ENCODE measurements around the gene COMMD4.
"Not testable (repeated sequence)": the region's sequence is repeated elsewhere in the genome, so short reads cannot be mapped to it uniquely, and the experiment has no call there.

Gene COMMD4

GRCh38 chr15:75347222-75348033 is 11.6 kb downstream of the COMMD4 start:
- H3K27ac ChIP-seq = peak overlapping the region; percentile 49
- no peak for TF ChIP-seq CTCF (conservative IDR thresholded peaks at IDR 0.05; ENCODE audit: low read depth)
- ChIA-PET POLR2A (ENCODE audit: low non-redundant PET) (interaction anchor here (0.6 kb wide), 1 partner anchor 1777 kb away, joined by 6 read pairs; no protein-coding TSS in a partner anchor), CTCF (no interaction called here)
- peak; percentile 41 for DNase-seq (ENCODE audit: low spot score)

- DNase-seq (ENCODE audit: low spot score) = no peak
- no peak for TF ChIP-seq CTCF (conservative IDR thresholded peaks at IDR 0.05; ENCODE audit: low read depth)
- H3K27ac ChIP-seq = peak overlapping the region; percentile 49
- CTCF ChIA-PET = interaction anchor here (1.7 kb wide), 1 partner anchor 20 kb away, joined by 5 read pairs; no protein-coding TSS in a partner anchor
- POLR2A ChIA-PET (ENCODE audit: low non-redundant PET) = interaction anchor here (0.6 to 1.6 kb wide), 2 partner anchors 13 to 1776 kb away, joined by 4 to 6 read pairs; partner anchors contain the start of gene COMMD4
These were observed 12.2 kb downstream of the COMMD4 start for GRCh38 chr15:75348034-75348561.

GRCh38 chr15:75348562-75349350 is 12.9 kb downstream of the COMMD4 start:
- TF ChIP-seq CTCF (conservative IDR thresholded peaks at IDR 0.05; ENCODE audit: low read depth) = no peak
- ChIA-PET POLR2A (ENCODE audit: low non-redundant PET) (interaction anchor here (1.6 kb wide), 1 partner anchor 13 kb away, joined by 4 read pairs; the partner anchor contains the start of gene COMMD4), CTCF (interaction anchor here (1.7 kb wide), 1 partner anchor 19 kb away, joined by 5 read pairs; no protein-coding TSS in a partner anchor)
- H3K27ac ChIP-seq = peak overlapping the region; percentile 49
- no peak for DNase-seq (ENCODE audit: low spot score)

GRCh38 chr15:75349351-75349669 is 13.4 kb downstream of the COMMD4 start:
- H3K27ac ChIP-seq; DNase-seq (ENCODE audit: low spot score): not testable (repeated sequence)
- CTCF ChIA-PET = interaction anchor here (1.7 kb wide), 1 partner anchor 18 kb away, joined by 5 read pairs; no protein-coding TSS in a partner anchor
- POLR2A ChIA-PET (ENCODE audit: low non-redundant PET) = interaction anchor here (1.6 kb wide), 1 partner anchor 14 kb away, joined by 4 read pairs; the partner anchor contains the start of gene COMMD4

- ChIA-PET CTCF (no interaction called here), POLR2A (ENCODE audit: low non-redundant PET) (no interaction called here)
- peak overlapping the region; percentile 25 for H3K27ac ChIP-seq
- DNase-seq (ENCODE audit: low spot score) = no peak
- TF ChIP-seq CTCF (conservative IDR thresholded peaks at IDR 0.05; ENCODE audit: low read depth) = no peak
These were observed 14.2 kb downstream of the COMMD4 start for GRCh38 chr15:75349851-75350588.

GRCh38 chr15:75350601-75351361 is 14.9 kb downstream of the COMMD4 start:
- ChIA-PET POLR2A (ENCODE audit: low non-redundant PET) (no interaction called here), CTCF (interaction anchor here (0.5 kb wide), 1 partner anchor 8 kb away, joined by 3 read pairs; no protein-coding TSS in a partner anchor)
- DNase-seq (ENCODE audit: low spot score) = no peak
- peak overlapping the region; percentile 25 for H3K27ac ChIP-seq
- TF ChIP-seq CTCF (conservative IDR thresholded peaks at IDR 0.05; ENCODE audit: low read depth) = no peak

Data from RWPE1 (cell line).